ENCODE data around the gene SLCO2B1. TPM values are rescaled to one million over a fixed set of nuclear protein-coding genes. Genes with fewer than 3 reads are reported as not detected.

SLCO2B1 gene
- total and polyA plus RNA-seq, 4 donors, result 52.7 to 184 (median 135) TPM

DNA sequence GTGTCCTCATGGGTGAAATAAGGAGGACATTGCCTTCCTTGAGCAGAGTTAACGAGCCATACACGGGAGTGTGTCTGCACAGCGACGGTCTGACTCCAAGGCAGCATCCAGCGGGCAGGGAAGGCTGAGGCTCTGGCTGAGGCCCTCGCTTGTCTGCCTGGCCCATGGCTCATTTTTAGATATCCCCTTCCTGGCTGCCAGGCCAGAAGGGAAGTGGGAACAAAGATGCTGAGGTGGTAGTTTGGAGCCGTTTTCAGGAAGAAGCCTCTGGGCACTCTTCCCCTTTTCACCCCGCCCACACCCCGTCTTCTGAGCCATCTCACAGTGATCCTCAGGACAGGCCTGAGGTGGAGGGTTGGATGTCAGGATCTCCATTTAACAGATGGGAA lies 3.0 kb upstream of the SLCO2B1 start:
- WGBS, result 80% methylated on average over 9 of the region's 9 CpGs
- no peaks in the 10 kb centered on the region for H3K9me3 ChIP-seq (ENCODE audit: control insufficient read depth in 4 of 4, low read length in 3 of 4)
- TF ChIP-seq, protein P1, sequence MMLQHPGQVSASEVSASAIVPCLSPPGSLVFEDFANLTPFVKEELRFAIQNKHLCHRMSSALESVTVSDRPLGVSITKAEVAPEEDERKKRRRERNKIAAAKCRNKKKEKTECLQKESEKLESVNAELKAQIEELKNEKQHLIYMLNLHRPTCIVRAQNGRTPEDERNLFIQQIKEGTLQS (IDR thresholded peaks at IDR 0.05), result no peak
- TF ChIP-seq GABPA (IDR thresholded peaks at IDR 0.05 in 1 of 2, conservative IDR thresholded peaks at IDR 0.05 in 1 of 2), result no peak
- no peak for TF ChIP-seq FOXA1 (IDR thresholded peaks at IDR 0.05)
- TF ChIP-seq, protein P2, sequence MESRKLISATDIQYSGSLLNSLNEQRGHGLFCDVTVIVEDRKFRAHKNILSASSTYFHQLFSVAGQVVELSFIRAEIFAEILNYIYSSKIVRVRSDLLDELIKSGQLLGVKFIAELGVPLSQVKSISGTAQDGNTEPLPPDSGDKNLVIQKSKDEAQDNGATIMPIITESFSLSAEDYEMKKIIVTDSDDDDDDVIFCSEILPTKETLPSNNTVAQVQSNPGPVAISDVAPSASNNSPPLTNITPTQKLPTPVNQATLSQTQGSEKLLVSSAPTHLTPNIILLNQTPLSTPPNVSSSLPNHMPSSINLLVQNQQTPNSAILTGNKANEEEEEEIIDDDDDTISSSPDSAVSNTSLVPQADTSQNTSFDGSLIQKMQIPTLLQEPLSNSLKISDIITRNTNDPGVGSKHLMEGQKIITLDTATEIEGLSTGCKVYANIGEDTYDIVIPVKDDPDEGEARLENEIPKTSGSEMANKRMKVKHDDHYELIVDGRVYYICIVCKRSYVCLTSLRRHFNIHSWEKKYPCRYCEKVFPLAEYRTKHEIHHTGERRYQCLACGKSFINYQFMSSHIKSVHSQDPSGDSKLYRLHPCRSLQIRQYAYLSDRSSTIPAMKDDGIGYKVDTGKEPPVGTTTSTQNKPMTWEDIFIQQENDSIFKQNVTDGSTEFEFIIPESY (IDR thresholded peaks at IDR 0.05), result no peak
- no peak for TF ChIP-seq YY1 (IDR thresholded peaks at IDR 0.05)
- TF ChIP-seq SP1 (IDR thresholded peaks at IDR 0.05), result no peak
- TF ChIP-seq, protein P3, sequence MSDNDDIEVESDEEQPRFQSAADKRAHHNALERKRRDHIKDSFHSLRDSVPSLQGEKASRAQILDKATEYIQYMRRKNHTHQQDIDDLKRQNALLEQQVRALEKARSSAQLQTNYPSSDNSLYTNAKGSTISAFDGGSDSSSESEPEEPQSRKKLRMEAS (IDR thresholded peaks at IDR 0.05), result no peak
- no peak for TF ChIP-seq RAD21 (IDR thresholded peaks at IDR 0.05)
- no peak for TF ChIP-seq JUND (IDR thresholded peaks at IDR 0.05)
- no peak for TF ChIP-seq HNF4G (IDR thresholded peaks at IDR 0.05)
- TF ChIP-seq, protein P4, sequence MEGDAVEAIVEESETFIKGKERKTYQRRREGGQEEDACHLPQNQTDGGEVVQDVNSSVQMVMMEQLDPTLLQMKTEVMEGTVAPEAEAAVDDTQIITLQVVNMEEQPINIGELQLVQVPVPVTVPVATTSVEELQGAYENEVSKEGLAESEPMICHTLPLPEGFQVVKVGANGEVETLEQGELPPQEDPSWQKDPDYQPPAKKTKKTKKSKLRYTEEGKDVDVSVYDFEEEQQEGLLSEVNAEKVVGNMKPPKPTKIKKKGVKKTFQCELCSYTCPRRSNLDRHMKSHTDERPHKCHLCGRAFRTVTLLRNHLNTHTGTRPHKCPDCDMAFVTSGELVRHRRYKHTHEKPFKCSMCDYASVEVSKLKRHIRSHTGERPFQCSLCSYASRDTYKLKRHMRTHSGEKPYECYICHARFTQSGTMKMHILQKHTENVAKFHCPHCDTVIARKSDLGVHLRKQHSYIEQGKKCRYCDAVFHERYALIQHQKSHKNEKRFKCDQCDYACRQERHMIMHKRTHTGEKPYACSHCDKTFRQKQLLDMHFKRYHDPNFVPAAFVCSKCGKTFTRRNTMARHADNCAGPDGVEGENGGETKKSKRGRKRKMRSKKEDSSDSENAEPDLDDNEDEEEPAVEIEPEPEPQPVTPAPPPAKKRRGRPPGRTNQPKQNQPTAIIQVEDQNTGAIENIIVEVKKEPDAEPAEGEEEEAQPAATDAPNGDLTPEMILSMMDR (IDR thresholded peaks at IDR 0.05; ENCODE audit: low read depth, low read length, missing input control), result no peak
- TF ChIP-seq RXRA (IDR thresholded peaks at IDR 0.05), result no peak
- no peak for TF ChIP-seq NR2F2 (IDR thresholded peaks at IDR 0.05)
- no peak for TF ChIP-seq FOXA2 (IDR thresholded peaks at IDR 0.05)
- TF ChIP-seq HNF4A (conservative IDR thresholded peaks at IDR 0.05), result no peak
- no peak for TF ChIP-seq EGR1 (IDR thresholded peaks at IDR 0.05; ENCODE audit: low read depth in 2 of 2)
- H3K9ac ChIP-seq (ENCODE audit: low read depth in 1 of 2, low read length in 2 of 2), result no peak overlapping the region
- no peak for DNase-seq (ENCODE audit: low spot score)
- no peaks in the 10 kb centered on the region for H3K36me3 ChIP-seq (ENCODE audit: control insufficient read depth in 4 of 4, insufficient read depth in 3 of 4, low read depth in 1 of 4, low read length in 3 of 4)
- H3K4me1 ChIP-seq (ENCODE audit: control insufficient read depth in 4 of 4, insufficient read depth in 4 of 4, low read length in 3 of 4), result peaks cover 8 to 27% (median 17%) of the 10 kb centered on the region in 4 donors
- H3K27ac ChIP-seq (ENCODE audit: low read depth in 1 of 2, low read length in 2 of 2), result no peak overlapping the region
- no peaks in the 10 kb centered on the region for H3K27me3 ChIP-seq (ENCODE audit: control insufficient read depth in 4 of 4, insufficient read depth in 4 of 4, low read length in 3 of 4)
- H3K4me3 ChIP-seq (ENCODE audit: low read depth in 1 of 3, low read length in 3 of 3), result no peak overlapping the region

DNA sequence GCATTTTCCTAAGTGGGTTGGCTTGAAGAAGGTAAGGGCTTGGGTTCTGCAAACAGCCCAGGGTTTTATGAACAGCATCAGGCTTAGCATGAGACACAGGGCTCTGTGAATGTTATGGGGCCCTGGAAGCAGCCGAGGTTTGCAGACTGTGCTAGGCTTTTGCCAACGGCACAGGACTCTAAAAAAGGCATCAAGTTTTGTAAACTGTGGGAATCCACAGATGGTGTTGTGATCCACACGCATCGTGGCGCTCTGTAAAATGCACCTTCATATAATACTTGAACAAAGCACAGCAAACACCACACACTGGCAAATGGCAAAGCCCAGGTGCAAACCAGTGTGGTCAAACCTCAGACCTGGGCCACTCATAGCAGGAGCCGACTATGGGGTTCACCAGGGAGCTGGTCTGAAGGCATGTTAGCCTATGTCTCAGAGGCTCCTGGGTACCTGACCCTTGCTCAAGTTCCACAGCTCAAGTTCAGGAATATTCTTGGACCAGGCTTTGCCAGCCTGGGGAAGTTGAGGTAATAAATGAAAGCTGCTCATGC lies 2.4 kb upstream of the SLCO2B1 start:
- WGBS, result 95% methylated on average over 6 of the region's 6 CpGs
- Histone ChIP-seq H3K27ac (ENCODE audit: low read depth in 1 of 2, low read length in 2 of 2) (no peak overlapping the region), H3K9ac (ENCODE audit: low read depth in 1 of 2, low read length in 2 of 2) (no peak overlapping the region)

More for the DNA sequence above, 2.4 kb upstream of the SLCO2B1 start:
- Histone ChIP-seq H3K4me3 (ENCODE audit: low read depth in 1 of 3, low read length in 3 of 3) (no peak overlapping the region), H3K36me3 (ENCODE audit: control insufficient read depth in 4 of 4, insufficient read depth in 3 of 4, low read depth in 1 of 4, low read length in 3 of 4) (no peaks in the 10 kb centered on the region), H3K27me3 (ENCODE audit: control insufficient read depth in 4 of 4, insufficient read depth in 4 of 4, low read length in 3 of 4) (no peaks in the 10 kb centered on the region), H3K4me1 (ENCODE audit: control insufficient read depth in 4 of 4, insufficient read depth in 4 of 4, low read length in 3 of 4) (peaks cover 10 to 33% (median 22%) of the 10 kb centered on the region in 4 donors), H3K9me3 (ENCODE audit: control insufficient read depth in 4 of 4, low read length in 3 of 4) (no peaks in the 10 kb centered on the region)
- no peak for TF ChIP-seq EGR1 (IDR thresholded peaks at IDR 0.05; ENCODE audit: low read depth in 2 of 2)
- TF ChIP-seq YY1 (IDR thresholded peaks at IDR 0.05), result no peak
- TF ChIP-seq, protein P1 (IDR thresholded peaks at IDR 0.05), result no peak
- TF ChIP-seq GABPA (IDR thresholded peaks at IDR 0.05 in 1 of 2, conservative IDR thresholded peaks at IDR 0.05 in 1 of 2), result no peak
- TF ChIP-seq, protein P4 (IDR thresholded peaks at IDR 0.05; ENCODE audit: low read depth, low read length, missing input control), result no peak
- TF ChIP-seq FOXA1 (IDR thresholded peaks at IDR 0.05), result no peak
- no peak for TF ChIP-seq SP1 (IDR thresholded peaks at IDR 0.05)
- no peak for TF ChIP-seq RAD21 (IDR thresholded peaks at IDR 0.05)
- TF ChIP-seq, protein P2 (IDR thresholded peaks at IDR 0.05), result no peak
- no peak for TF ChIP-seq TAF1 (conservative IDR thresholded peaks at IDR 0.05)
- TF ChIP-seq, protein P3 (IDR thresholded peaks at IDR 0.05), result no peak
- TF ChIP-seq HNF4A (conservative IDR thresholded peaks at IDR 0.05), result no peak
- TF ChIP-seq HNF4G (IDR thresholded peaks at IDR 0.05), result no peak
- TF ChIP-seq RXRA (IDR thresholded peaks at IDR 0.05), result no peak
- TF ChIP-seq FOXA2 (IDR thresholded peaks at IDR 0.05), result no peak
- DNase-seq (ENCODE audit: low spot score), result no peak

All from liver (tissue), 9 donors.